ENCODE data around the gene KCNK15.

KCNK15 gene

DNA sequence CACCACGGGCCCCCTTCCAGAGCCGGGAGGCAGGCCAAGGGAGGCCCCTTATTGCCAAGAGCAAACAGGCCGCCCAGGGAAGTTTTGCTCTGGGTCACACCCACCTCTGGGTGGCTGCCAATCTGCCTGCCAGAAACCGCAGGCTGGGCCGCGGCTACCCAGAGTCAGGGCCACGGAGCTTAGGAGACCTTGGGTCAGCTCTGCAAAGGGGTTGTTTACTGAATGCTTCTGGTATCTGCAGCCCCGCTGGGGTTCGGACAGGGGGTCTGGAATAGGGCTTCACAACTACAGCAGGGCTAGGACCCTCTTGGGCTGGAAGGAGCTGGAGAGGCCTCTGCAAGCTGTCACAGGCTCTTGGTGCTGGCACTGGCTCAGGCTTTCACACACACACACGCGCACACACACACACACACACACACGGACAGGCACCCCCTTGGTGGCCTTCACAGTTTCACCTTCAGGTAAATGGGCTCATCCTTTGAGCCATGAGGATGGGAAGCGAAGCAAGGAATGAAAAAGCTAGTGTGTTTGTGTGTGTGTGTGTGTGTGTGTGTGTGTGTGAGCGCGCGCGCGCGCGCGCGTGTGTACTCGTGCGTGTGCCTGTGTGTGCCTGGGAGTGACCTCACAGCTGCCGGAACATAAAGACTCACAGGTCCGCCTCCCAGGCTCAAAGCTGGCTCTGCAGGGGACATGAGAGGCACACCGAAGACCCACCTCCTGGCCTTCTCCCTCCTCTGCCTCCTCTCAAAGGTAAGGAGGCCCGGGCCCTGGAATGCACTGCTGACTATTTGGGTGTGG lies 30.8 kb upstream of the KCNK15 start, which contains the start of gene CCN5:
Gene CCN5 (plus strand): TSS at position 669 of the 798 bp plus-strand sequence. CDS start 22 bp downstream, at position 691.
- intact Hi-C loops (cut with DNase I) = no loop called here
- DNase-seq = peak; percentile 43 to 94 (median 60)

DNA sequence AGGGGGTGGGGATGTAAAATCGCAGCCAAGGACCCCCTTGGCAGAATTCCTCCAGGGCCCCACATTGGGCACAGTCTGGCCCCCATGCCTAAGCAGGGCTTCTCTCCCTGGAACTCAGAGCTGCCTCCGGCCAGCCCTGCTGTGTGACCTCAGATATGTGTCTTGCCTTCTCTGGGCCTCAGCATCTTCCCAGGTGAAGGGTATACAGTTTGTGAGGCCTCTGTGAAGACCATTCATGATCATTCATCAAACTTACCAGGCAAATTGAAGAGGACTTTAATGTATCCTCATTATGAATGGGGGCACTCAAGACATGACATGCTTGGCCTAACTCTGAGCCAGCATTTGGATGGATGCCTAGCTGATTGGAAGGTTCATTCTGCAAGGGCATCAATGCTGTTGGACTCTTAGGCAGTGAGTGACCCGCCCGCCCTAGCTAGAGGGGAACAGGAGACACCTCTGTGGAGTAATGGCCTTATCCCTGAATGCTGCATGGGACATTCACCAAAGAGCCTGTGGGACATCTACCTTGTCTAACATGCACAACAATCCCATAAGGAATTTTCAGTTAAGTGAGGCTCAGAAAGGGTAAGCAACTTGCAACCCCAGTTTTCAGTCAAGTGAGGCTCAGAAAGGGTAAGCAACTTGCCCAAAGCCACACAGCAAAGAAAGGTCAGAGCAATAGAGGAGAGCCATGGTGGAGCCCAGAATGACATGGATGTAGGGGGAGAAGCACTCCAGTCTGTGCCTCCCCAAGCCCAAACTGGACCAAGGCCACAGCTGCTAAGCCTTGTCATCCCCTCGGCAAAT lies 30.0 kb upstream of the KCNK15 start:
- intact Hi-C loops (cut with DNase I) = no loop called here
- peak in 3 of 10 donors; percentile 23 to 61 (median 37) for DNase-seq

GRCh38 chr20:44716309-44717106 lies 29.2 kb upstream of the KCNK15 start:
- peak in 2 of 10 donors; percentile 56 to 77 for DNase-seq
- intact Hi-C loops (cut with DNase I) = no loop called here

DNA sequence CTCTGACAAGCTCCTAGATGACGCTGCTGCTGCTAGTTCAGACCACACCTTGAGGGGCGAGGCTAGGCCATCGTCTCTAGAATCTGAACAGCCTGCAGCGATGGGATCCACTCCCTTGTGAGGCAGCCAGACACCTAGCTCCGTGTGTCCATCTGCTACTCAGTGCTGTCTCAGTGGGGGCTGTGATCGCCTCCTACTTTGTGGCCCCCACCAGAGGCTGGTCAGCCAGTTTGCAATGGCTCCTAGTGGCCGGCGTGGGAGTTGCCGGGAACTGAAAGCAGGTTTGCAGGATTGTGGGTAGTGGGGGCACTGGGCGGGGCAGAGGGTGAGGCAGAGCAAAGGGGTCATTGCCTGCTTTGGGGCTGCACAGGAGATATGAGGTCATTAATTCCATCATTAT lies 27.7 kb upstream of the KCNK15 start:
- DNase-seq = peak in 1 of 10 donors; percentile 79
- intact Hi-C loops (cut with DNase I) = no loop called here

DNA sequence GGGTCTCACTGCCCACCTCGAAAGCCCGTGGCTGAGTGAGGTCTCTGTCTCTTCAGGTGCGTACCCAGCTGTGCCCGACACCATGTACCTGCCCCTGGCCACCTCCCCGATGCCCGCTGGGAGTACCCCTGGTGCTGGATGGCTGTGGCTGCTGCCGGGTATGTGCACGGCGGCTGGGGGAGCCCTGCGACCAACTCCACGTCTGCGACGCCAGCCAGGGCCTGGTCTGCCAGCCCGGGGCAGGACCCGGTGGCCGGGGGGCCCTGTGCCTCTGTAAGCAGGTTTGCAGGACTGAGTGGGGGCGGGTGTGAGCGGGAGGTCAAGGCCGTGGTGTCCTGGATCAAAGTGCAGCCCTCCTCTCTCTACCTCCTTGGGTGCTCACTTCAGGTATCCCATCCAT lies 25.8 kb upstream of the KCNK15 start:
- intact Hi-C loops (cut with DNase I) = loop anchor here (5.0 kb wide), 1 partner anchor 198 kb away; the partner anchor contains the start of gene SERINC3
- peak in 1 of 10 donors; percentile 81 for DNase-seq

- intact Hi-C loops (cut with DNase I) = loop anchor here (5.0 kb wide), 1 partner anchor 198 kb away; the partner anchor contains the start of gene SERINC3
- DNase-seq = peak in 6 of 10 donors; percentile 37 to 91 (median 40)
Observed at GRCh38 chr20:44720621-44720996, 25.1 kb upstream of the KCNK15 start.

DNA sequence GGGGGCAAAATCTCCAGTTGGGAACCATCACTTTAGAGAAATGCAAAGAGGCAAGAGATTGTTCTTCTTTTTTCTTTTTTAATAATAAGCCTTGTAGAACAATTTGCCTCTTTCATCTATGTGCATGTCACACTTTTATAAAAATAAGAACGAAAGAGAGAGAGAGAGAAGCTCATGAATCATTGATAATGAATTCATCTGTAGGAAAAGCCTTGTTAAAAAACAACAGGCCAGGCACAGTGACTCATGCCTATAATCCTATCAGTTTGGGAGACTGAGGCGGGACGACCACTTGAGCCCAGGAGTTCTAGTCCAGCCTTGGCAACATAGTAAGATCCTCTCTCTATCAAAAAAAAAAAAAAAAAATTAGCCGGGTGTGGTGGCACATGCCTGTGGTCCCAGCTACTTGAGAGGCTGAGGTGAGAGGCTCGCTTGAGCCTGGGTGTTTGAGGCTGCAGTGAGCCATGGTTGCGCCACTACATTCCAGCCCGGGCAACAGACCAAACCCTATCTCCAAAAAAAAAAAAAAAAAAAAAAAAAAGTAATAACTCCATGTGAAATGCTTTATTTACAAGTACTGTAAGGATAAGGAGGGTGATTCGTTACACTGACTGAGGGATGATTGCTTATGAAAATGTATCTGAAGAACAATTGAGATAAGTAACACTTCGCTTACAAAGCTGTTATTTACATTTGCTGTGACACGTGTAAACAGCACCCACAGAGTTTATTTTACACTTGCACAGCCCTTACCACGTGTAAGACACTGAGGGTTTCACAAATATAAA lies 24.5 kb upstream of the KCNK15 start:
- peak in 2 of 10 donors; percentile 39 to 42 for DNase-seq
- intact Hi-C loops (cut with DNase I) = loop anchor here (5.0 kb wide), 1 partner anchor 199 kb away; the partner anchor contains the start of gene SERINC3

DNA sequence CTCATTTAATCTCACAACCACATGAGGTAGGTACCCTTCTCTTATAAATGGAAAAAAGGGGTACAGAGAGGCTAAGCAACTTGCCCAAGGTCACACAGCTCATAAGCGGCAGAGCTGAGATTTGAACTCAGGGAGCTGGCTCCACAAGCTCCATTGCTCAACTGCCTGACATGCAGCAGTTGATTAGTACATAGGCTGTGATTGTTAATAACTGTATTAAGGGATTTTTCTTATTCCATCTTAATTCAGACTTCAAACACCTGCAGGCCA lies 23.9 kb upstream of the KCNK15 start:
- DNase-seq = no peak
- intact Hi-C loops (cut with DNase I) = loop anchor here (5.0 kb wide), 1 partner anchor 199 kb away; the partner anchor contains the start of gene SERINC3

- DNase-seq = peak in 2 of 10 donors; percentile 12 to 19
- intact Hi-C loops (cut with DNase I) = loop anchor here (5.0 kb wide), 1 partner anchor 201 kb away; the partner anchor contains the start of gene SERINC3
Observed at GRCh38 chr20:44722990-44723389, 22.7 kb upstream of the KCNK15 start.

GRCh38 chr20:44723391-44723790 lies 22.3 kb upstream of the KCNK15 start:
- intact Hi-C loops (cut with DNase I) = loop anchor here (5.0 kb wide), 1 partner anchor 201 kb away; the partner anchor contains the start of gene SERINC3

DNA sequence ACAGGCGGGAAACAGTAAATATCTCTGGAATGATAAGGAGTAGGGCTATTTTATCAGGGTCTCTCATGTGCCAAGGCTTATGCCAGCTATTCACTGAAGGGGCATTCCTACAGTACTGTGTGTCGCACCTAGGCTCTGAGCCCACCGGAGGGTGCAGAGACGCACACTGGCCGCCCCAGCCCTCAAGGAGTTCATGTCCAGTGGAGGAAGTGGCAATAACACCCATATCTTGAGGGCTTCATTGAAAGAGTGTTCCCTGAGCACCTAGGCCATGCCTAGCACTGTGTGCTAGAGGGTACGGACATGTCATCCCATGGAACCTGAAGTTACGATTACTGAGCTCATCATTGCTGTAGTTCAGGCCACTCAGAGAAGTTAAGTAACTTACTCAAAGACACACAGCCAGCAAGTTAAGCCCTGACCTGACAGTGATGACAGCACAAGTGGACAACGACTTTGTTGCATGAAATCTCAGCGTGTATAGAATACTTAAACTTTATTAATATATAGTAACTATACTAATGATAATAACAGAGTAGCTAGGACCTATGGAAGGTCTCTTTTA lies 21.8 kb upstream of the KCNK15 start:
- intact Hi-C loops (cut with DNase I) = loop anchor here (5.0 kb wide), 1 partner anchor 202 kb away; the partner anchor contains the start of gene SERINC3
- peak in 1 of 10 donors; percentile 65 for DNase-seq

More at GRCh38 chr20:44723391-44723790, 22.3 kb upstream of the KCNK15 start:
- DNase-seq = peak in 1 of 10 donors; percentile 37

DNA sequence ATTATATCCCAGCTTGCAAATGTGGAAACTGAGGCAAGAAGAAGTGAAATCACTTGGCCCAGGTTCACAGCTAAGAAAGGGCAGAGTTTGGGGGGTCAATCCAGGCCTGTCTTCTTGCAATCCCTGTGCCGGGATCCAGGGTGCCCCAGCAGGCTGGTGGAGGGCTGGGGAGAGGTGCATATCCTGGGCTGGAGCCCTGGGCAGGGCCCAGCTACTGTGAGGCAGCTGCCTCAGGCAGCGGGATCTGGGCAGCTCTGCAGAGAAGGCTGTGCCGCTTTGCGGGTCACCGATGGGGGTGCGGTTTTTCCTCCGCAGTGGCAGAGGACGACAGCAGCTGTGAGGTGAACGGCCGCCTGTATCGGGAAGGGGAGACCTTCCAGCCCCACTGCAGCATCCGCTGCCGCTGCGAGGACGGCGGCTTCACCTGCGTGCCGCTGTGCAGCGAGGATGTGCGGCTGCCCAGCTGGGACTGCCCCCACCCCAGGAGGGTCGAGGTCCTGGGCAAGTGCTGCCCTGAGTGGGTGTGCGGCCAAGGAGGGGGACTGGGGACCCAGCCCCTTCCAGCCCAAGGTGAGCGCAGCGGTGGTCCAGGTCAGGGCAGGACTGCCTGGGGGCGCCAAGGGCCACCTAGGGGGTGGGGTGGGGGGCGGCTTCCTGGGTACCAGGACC lies 21.1 kb upstream of the KCNK15 start:
- DNase-seq = peak in 1 of 10 donors; percentile 86
- intact Hi-C loops (cut with DNase I) = loop anchor here (5.0 kb wide), 1 partner anchor 202 kb away; the partner anchor contains the start of gene SERINC3

- DNase-seq = peak in 1 of 10 donors; percentile 5
- intact Hi-C loops (cut with DNase I) = no loop called here
Observed at GRCh38 chr20:44725837-44726236, 19.8 kb upstream of the KCNK15 start.

GRCh38 chr20:44727039-44727438 lies 18.6 kb upstream of the KCNK15 start:
- peak in 1 of 10 donors; percentile 83 for DNase-seq
- intact Hi-C loops (cut with DNase I) = no loop called here

GRCh38 chr20:44727651-44728050 lies 18.0 kb upstream of the KCNK15 start:
- no peak for DNase-seq
- intact Hi-C loops (cut with DNase I) = no loop called here

- peak in 2 of 10 donors; percentile 45 to 90 for DNase-seq
- intact Hi-C loops (cut with DNase I) = no loop called here
Observed at GRCh38 chr20:44728801-44729443, 16.7 kb upstream of the KCNK15 start.

DNA sequence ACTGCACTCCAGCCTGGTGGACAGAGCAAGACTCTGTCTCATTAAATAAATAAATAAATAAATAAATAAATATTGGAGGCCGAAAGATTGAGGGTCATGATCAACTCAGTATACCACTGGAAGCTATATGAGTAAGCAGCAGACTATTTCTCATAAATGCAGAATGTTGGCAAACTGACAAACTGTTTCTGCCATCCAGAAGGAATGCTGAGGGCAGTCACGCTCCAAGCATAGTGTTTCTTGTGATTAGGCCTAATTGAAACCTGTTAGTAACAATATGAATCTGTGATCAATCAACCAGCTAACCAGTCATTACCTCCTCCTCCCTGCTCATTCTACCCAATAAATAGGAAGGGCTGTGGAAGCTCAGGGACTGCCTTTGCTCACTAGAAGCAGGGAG lies 15.2 kb upstream of the KCNK15 start:
- peak in 1 of 10 donors; percentile 6 for DNase-seq
- intact Hi-C loops (cut with DNase I) = no loop called here

GRCh38 chr20:44731657-44732056 lies 14.0 kb upstream of the KCNK15 start:
- intact Hi-C loops (cut with DNase I) = no loop called here
- peak in 2 of 10 donors; percentile 73 to 87 for DNase-seq
